Activated naive CD4-positive, alpha-beta T cell treated with anti-CD3 and anti-CD28 coated beads, Interleukin-2, amount 50 U/mL, for 16 hours (primary cell): ENCODE measurements around the gene DEPDC4.
"Not testable (repeated sequence)": the region's sequence is repeated elsewhere in the genome, so short reads cannot be mapped to it uniquely, and the experiment has no call there.

ENCODE experiments used
- DNase-seq: peaks from one replicate; pipeline ENCODE4 v3.0.0-alpha.2; 2020

DEPDC4 gene

DNA sequence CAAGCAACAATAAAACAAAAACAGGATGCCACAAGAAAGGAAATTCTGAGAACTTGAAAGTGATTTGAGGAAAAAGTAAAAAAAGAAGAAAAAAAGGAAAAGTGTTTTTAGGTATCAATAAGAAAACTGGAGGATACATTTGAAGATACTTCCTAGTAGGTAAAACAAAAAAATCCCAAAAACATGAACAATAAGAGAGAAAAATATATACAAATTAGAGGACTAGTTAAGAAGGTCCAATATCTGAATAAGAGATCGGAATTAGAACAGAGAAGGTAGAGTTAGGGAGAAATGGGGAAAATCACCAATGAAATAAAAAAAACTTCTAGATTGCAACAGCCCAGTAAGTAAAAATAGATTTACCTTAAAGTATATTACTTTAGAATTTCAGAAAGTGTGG, 8.8 kb downstream of the DEPDC4 start:
- no peak for DNase-seq

DNA sequence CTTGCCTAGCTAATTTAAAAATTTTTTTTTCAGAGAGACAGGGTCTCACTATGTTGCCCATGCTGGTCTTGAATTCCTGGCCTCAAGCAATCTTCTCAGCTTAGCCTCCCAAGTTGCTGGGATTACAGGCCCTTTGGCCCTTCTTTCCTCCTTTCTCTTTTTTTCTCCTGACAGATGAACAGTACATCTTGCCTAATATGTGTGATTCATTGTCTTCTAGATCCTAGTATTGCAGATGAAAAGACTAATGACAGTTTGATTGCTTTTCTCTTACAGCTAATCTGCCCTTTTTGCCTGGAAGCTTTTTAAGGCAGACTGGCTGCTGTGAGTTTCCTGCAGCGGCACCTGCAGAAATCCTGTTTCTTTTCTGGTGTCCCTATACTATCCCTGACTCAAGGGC, 12.0 kb downstream of the DEPDC4 start:
- no peak for DNase-seq

DNA sequence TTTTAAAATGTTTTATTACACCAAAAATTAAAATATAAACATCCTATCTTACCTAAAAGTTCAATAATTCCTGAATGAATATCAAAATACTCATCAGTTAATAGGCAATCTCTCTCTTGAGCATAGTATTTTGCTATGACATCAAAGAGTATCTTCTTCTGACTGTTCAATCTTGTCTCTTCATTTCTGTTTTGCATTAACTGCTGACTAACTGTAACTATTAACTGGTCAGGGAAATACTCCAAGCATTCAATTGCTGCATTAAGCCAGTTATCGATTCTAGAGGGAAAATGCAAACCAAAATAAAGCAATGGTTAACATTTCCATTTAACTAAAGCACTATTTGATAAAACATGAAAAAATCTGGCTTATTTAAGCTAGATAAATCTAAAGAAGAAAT, 13.4 kb downstream of the DEPDC4 start:
- no peak for DNase-seq

DNA sequence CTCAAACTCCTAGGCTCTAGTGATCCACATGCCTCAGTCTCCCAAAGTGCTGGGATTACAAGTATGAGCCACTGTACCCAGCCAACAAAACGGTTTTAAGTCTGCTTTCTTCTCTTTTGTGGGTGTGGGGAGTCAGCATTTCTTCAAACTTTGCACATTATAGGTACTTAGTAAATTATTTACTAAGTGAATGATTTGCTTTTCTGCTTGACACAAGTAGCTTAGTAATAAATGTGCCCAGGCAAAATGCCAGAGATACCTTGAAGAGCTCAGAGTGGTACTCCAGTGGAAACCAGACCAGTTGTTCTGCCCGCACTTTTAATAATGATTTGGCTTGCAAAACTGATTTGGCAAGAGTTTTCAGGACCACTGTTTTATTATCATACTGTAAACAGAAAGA, 15.0 kb downstream of the DEPDC4 start:
- DNase-seq: no peak

DNA sequence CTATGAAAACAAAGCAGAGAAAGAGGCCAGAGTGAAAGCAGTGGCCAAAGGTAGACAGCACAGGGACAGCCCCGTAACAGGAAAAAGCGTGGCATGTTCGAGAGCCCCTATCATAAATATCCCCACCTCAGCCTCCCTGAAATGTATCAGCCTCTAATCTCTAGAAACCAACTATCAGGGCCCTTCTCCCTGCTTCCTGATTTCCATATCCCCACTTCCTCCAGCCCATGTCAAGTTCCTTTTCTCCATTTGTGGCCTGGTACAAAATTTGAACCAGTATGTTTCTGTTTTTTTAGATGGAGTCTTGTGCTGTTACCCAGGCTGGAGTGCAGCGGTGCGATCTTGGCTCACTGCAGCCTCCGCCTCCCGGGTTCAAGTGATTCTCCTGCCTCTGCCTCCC, 16.9 kb downstream of the DEPDC4 start:
- DNase-seq: no peak

DNA sequence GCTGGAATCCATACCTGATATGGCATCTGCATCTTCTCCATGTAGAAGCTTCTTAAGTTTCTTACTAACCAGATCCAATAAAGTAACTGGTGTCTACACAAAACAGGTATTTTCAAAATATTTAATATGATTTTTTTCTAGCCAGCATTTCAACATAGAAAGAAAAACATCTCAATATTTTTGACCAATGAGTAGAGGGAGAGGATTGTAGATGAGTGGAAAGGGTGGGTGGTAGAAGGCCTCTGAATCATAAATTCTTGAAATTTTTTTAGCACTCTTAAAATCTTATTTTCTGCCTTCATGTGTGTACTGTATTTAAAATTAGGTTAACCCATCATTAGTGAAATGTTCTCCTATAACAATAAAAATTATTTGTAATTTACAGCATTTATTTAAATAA, 18.0 kb downstream of the DEPDC4 start:
- DNase-seq: no peak

DNA sequence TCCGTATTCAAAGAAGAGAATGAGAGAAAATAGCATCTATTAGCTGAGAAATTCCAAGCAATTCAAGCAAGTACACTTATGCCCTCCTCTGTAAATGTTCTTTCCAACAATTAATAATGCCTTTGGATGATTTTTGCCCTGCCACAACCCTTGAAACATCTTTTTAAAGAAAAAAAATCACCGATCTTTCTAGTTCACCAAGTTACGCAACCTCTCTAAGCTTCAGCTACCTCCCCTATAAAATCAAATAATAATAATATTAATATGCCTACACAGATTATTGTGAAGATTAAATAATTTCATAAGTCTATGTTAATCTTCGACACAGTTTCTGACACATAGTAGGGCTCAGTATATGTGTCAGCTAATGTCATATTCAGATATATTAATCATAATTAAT, 19.1 kb downstream of the DEPDC4 start:
- DNase-seq: no peak

DNA sequence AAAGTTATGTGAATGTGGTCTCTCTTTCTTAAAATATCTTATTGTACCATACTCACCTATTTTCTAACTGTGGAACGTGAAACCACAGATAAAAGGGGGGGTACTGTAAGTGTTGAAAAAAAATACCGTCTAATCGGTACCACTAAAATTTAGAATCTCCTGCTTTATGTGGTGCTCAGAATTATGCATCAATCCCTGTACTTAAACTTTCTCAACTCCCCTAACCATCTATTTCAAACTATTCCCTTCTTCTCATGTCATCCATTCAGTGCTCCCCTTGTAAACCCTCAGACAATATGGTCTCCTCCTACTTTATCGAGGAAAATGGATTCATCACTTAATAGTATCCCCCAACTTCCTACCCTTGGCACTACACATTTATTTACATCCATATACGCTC, 23.7 kb downstream of the DEPDC4 start:
- no peak for DNase-seq

DNA sequence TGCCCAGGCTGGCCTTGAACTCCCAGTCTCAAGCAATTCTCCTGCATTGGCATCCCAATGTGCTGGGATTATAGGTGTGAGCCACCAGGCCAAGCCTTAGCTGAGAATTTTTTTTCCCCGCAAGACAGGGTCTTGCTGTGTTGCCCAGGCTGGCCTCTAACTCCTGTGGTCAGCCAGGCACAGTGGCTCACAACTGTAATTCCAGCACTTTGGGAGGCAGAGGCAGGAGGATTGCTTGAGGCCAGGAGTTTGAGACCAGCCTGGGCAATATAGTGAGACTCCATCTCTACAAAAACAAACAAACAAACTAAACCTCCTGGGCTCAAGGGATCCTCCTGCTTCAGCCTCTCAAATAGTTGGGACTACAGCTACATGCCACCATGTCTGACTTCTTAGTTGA, 27.3 kb downstream of the DEPDC4 start:
- no peak for DNase-seq

DNA sequence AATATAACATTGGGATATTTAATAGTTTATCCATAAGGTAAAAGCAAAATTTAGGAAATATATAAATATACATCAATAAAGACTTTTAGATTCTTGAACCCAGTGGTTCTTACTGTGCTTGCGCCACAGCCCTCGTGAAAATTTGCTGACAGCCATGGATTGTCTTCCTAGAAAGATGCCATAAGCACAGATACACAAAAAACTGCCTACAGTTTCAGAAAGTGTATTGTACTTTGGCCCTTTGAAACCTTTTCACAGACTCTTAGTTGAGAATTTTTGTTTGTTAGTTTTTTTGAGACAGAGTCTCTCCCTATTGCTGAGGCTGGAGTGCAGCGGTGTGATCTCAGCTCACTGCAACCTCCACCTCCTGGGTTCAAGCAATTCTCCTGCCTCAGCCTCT, 28.1 kb downstream of the DEPDC4 start:
- no peak for DNase-seq

DNA sequence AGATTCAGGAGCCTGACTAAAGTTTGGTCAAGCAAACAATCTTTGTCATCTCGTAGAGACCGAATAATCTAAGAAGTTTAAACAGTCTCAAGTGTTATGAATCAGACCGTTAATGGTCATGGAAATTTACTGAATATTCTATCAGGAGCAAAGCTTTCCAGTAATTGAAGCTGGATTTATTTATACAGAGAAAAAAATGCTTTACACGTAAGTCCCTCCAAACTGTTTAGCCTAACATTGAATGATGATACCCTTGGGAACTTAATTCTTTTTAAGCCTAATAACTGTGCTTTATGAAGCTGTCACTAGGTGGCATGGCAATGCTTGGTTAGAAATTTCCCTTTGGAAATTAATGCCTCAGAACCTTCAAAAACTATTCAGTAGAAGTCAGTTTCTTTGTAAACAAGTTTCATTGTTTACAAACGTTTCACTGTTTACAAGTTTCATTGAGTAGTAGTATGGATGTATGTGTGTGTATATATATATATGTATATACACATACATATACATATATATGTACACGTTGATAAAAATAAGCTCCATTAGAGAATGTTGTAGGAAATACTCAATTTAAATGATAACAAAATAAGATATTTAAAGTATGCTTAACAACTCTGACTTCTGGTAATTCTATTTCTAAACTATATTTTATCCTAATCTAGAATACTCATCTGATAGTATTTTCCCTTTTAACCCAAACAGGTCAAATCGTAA, 32.1 kb downstream of the DEPDC4 start:
- DNase-seq: no peak

DNA sequence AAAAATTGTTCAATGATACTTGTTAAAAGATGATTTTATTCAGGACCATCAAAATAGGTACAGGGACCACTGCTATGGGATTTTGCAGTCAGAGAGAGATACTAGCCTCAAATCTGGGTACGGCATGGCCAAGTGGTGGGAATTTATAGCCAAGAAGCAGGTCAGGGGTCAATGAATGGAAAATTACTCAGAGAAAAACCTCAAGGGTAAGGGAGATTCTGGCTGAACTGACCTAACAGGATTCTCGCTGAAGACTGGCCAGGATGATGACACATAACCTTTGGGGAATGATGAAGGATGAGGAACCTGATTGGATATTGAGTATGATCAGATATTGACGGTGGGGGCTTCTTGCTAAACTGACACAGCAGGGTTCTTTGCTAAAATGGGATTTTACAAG, 32.7 kb downstream of the DEPDC4 start:
- no peak for DNase-seq

DNA sequence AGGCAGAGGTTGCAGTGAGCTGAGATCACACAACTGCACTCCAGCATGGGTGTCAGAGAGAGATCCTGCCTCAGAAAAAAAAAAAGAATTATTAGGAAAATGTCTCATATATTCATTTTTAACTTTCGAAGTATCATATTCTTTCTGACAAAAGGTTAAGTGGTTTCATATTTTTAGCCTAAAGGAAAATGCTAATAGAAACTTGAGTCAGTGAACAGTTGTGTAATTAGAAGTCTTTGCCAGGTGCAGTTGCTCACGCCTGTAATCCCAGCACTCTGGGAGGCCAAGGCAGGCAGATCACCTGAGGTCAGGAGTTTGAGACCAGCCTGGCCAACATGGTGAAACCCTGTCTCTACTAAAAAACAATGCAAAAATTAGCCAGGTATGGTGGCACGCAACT, 35.0 kb downstream of the DEPDC4 start:
- not testable (repeated sequence) for DNase-seq

DNA sequence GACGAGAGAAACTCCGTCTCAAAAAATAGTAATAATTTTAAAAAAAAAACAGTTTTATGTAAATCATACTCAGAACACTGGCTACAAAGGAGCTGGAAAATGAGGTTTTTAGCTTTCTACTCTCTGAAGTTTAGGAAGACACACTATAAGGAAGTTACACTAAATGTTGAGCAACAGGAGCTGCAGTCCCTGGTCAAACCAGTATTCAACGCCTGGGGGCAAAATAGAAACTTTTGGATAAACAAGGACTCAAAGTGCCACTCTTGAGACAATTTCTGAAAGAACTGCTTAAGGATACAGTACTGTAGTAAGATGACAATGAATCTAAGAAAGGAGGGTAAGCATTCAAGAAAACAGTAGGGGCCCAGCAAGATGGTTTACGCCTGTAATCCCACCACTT, 37.0 kb downstream of the DEPDC4 start:
- DNase-seq: no peak

DNA sequence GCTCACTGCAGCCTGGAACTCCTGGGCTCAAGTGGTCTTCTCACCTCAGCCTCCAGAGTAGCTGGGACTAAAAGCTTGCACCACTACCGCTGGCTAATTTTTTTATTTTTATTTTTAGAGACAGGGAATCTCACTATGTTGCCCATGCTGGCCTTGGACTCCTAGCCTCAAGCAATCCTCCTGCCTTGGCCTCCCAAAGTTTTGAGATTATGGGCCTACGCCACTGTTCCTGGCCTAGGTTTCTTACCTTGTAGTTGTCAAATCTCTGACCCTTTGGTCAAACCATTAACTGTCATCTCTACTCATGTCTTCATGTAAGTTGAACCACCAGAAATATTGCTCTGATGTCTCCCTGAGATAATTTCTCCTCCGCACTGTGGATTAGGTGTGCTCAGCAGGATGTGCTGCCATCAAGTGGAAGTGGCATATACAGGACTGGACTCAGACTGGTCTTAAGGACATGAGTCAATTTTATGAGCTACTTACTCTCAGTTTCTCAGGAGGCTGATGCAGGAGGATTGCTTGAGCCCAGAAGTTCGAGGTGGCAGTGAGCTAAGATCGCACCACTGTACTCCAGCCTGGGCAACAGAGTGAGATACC, 37.7 kb downstream of the DEPDC4 start:
- no peak for DNase-seq

DNA sequence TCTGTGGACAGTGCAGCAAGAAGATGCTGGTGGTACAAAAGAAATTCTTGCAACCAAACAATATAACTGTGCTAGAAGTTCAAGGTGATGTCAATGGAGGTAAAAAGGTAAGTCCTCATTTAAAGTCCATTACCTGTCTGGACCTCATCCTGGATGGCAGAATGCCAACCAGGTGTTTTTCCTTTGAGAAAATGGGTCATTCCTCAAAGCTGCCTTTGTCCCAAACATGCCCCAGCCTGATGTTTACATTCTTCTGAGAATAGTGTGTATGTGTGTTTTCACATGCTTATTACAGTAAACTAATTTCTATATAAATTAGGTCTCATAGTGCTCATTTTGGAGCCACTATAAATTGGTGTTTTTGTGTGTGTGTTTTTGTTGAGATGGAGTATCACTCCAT, 41.4 kb downstream of the DEPDC4 start:
- no peak for DNase-seq

DNA sequence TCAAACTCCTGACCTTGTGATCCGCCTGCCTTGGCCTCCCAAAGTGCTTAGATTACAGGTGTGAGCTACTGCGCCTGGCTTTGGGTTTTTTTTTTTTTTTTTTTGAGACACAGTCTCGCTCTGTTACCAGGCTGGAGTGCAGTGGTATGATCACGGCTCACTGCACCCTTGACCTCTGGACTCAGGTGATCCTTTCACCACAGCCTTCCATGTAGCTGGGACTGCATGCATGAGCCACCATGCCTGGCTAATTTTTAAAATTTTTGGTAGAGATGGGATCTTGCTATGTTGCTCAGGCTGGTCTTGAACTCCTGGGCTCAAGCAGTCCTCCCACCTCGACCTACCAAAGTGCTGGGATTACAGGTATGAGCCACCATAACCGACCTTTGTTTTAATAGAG, 44.7 kb downstream of the DEPDC4 start:
- DNase-seq: not testable (repeated sequence)

DNA sequence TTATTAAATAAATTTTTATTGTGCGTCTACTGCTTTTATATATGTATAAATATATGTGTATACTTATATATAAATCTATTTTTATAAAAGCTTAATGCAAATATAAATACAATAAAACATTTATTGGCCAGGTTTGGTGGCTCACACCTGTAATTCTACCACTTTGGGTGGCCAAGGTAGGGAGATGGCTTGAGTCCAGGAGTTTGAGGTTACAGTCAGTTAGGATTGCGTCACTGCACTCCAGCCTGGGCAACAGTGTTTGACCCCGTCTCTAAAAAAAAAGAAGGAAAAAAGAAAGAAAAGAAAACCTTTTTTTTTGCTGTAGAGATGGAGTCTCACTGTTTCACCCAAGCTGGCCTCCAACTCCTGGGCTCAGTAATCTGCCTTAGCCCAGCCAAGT, 45.4 kb downstream of the DEPDC4 start:
- DNase-seq: no peak

DNA sequence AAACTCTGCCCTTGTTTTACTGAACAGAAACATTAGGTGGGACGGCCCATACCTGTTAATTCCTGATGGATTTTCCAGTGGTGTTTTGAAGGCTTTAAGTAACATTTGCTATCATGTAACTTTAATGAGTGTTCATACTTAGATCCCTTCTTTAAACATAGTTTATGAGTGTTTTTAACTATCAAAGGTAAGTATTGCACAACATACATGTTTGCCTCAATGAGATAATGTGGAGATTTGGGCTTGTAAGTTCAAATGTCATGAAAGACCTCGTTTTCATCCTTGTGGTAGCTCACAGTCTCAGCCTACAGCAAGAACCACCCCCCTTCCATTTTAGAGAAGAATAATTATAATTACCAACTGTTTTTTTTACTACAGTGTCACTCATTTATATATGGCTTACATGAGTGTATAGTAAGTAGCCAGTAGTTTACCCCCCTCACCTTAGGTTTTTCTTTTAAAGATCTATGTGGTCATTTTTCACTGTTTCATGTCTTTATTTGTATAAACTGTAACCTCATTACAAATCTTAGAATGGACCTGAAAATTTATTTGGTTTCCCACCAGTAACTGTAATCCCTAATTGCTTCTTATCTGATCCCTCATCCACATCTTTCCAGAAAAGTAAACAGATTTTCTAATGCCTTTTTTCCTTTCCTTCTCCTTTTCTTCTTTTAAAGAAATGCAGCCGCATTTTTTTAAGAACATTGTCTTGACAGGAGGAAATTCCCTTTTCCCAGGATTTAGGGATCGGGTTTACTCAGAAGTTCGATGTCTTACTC, 47.4 kb downstream of the DEPDC4 start:
- no peak for DNase-seq

DNA sequence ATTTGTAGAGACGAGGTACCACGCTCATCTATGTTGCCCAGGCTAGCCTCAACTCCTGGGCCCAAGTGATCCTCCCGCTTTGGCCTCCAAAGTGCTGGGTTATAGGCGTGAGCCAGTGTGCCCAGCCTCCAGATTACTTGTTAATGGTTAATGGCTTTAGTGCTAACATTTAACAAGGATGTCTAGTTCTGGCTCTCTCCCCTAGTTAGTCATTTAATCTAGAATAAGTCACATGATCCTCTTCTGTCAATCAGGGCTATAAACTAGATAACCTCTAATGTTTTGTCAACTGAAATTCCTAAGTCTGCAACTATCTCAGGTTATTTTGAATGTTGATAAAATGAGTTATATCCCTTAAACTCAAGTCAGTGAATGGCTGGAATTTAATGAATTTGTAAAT, 50.5 kb downstream of the DEPDC4 start:
- DNase-seq: no peak

DNA sequence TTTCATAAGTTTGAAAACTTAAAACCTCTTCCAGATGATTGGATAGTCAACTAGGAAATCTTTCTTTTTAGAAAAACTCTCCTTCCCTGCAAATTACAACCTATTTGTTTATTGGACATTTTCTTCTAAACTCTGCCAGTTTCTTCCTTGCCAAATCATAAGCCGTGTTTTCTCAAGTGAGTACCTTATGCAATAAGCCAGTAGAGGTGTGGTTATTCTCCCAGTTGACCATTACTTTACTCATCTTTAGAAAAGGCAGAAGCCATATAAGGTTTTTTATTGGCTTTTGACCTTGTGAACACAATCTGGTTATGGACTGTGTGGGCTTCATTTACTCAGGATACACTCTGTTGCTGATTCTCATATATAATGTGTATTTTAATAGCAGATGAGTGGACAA, 51.7 kb downstream of the DEPDC4 start:
- no peak for DNase-seq

DNA sequence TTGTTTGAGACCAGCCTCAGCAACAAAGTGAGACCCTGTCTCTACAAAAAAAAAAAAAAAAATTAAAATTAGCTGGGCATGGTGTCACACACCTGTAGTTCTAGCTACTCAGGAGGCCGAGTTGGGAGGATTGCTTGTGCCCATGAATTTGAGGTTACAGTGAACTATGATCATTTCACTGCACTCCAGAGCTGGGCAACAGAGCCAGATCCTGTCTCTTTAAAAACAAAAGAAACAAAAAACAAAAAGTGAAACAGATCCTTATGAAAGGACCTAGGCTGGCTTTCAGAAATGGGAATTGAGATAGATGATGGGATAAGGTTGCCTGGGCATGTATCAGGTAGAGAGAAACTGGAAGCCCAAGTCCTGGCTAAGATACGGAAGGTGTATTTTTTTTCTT, 52.4 kb downstream of the DEPDC4 start:
- DNase-seq: no peak

DNA sequence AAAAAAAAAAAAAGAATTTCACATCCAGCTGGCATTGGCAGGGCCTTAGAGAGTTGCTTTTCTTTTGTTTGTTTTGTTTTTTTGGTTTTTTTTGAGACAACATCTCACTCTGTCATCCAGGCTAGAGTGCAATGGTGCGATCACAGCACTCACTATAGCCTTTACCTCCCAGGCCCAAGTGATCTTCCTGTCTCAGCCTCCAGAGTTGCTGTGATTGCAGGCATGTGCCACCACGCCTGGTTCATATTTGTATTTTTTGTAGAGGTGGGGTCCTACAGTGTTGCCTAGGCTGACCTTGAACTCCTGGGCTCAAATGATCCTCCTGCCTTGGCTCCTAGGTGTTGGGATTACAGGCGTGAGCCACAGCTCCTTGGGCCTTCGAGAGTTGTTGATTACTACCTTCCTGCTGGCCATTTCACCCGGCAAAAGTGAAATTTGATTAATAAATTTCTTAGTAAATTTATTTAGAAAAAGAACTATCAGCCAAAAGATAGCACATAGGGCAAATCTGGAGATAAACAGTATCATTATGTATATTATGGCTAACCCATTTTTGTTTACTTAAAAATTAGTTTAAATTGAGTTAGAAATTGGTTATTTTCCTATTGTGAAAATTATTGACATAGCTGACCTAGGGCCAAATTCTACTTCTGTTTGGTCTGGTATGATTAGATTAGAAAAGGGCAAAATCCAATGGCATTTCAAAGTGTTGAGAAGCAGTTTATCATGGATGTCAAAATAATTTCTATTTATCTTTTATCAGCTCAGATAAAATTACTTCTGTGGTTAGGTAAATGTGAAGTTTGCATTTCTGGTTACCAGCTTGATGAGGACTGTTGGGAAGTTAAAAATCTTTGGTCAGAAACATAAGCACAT, 53.6 kb downstream of the DEPDC4 start:
- DNase-seq: no peak
